ENCODE measurements around the gene ATP5PD.

DNA sequence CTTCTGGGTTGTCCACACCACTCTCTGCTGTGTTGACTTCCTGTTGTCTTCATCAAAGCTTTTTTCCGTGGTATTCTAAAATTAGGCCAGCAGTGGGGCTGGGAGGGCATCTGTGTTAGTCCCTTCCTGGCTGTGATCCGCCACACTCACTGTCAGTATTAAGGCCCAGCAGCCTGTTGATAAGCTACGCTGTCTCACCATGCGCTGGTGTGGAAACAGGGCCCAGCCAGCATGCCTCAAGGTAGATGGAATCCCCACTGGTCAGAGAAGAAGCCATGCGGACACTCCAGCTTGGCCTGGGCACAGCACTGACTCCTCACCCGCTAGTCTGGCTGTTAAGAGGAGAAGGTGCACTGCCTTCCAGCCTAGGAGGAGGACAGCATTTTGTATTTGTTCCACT, 48.0 kb downstream of the ATP5PD start:
- TF ChIP-seq, protein P1, sequence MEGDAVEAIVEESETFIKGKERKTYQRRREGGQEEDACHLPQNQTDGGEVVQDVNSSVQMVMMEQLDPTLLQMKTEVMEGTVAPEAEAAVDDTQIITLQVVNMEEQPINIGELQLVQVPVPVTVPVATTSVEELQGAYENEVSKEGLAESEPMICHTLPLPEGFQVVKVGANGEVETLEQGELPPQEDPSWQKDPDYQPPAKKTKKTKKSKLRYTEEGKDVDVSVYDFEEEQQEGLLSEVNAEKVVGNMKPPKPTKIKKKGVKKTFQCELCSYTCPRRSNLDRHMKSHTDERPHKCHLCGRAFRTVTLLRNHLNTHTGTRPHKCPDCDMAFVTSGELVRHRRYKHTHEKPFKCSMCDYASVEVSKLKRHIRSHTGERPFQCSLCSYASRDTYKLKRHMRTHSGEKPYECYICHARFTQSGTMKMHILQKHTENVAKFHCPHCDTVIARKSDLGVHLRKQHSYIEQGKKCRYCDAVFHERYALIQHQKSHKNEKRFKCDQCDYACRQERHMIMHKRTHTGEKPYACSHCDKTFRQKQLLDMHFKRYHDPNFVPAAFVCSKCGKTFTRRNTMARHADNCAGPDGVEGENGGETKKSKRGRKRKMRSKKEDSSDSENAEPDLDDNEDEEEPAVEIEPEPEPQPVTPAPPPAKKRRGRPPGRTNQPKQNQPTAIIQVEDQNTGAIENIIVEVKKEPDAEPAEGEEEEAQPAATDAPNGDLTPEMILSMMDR (IDR thresholded peaks at IDR 0.05; ENCODE audit: low read length) = no peak
- no peak for TF ChIP-seq EZH2phosphoT487 (IDR thresholded peaks at IDR 0.05; ENCODE audit: low read length)
